Astrocyte of the spinal cord (primary cell): ENCODE data around the gene ZNF326.

Experiments
- DNase-seq: peaks from one replicate; pipeline ENCODE4 v3.0.0; 2011; ENCODE audit warnings: low read depth, low spot score
- H3K4me3 ChIP-seq: 2 replicates; pipeline ENCODE4 v1.5.1; 2011; ENCODE audit warnings: low read depth, mild to moderate bottlenecking, low read length, moderate library complexity
- in situ Hi-C: cut with HindIII; loops from 2 replicates; pipeline ENCODE4 v1.10.0; 2017; ENCODE audit warnings: low sequenced_read_pairs
- TF ChIP-seq, protein P1 (sequence below): IDR thresholded peaks from 2 replicates; pipeline ENCODE4 v1.5.1; 2012; ENCODE audit warnings: low read depth, mild to moderate bottlenecking, low read length, inconsistent platforms

Gene ZNF326

DNA sequence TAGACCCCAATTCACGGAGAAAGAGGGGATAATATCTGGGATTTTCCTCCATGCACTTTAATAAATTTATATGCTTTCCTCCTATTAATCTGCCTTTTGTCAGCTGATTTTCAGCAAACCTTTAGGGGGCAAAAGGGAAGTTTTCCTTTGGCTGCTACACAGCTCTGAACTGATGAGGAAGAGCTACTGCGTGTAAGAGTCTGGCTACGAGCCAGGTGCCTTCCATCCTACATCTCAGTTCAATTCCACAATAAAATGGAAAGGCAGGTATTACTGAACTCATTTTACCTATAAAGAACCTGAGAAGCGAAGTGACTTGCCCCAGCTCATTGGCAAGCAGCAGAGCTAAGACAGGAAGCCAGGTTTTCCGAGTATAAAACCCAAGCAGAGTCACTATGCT, 28.3 kb upstream of the ZNF326 start:
- in situ Hi-C loops = no loop called here
- DNase-seq = no peak
- H3K4me3 ChIP-seq = no peak overlapping the region
- TF ChIP-seq, protein P1, sequence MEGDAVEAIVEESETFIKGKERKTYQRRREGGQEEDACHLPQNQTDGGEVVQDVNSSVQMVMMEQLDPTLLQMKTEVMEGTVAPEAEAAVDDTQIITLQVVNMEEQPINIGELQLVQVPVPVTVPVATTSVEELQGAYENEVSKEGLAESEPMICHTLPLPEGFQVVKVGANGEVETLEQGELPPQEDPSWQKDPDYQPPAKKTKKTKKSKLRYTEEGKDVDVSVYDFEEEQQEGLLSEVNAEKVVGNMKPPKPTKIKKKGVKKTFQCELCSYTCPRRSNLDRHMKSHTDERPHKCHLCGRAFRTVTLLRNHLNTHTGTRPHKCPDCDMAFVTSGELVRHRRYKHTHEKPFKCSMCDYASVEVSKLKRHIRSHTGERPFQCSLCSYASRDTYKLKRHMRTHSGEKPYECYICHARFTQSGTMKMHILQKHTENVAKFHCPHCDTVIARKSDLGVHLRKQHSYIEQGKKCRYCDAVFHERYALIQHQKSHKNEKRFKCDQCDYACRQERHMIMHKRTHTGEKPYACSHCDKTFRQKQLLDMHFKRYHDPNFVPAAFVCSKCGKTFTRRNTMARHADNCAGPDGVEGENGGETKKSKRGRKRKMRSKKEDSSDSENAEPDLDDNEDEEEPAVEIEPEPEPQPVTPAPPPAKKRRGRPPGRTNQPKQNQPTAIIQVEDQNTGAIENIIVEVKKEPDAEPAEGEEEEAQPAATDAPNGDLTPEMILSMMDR = no peak

DNA sequence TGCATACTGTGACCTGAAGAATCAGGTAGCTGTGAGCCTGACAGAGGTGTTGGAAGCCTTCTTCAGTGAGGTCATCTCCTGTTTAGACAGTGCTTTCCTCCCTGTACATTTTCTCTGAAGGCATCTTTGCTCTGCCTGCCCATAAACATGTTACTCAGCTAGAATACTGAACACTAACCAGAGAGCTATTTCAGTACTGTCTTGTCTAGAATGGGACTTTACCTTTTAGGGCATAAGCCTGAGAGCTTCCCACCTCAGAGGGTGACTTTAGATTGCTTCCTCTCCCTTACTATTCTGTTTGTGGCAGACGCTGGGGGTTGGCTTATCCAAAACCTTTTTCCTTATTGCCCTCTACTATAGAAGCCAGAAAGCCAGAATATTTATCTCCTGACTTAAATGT, 23.3 kb upstream of the ZNF326 start:
- DNase-seq = no peak
- in situ Hi-C loops = no loop called here
- TF ChIP-seq, protein P1 = no peak
- H3K4me3 ChIP-seq = no peak overlapping the region

DNA sequence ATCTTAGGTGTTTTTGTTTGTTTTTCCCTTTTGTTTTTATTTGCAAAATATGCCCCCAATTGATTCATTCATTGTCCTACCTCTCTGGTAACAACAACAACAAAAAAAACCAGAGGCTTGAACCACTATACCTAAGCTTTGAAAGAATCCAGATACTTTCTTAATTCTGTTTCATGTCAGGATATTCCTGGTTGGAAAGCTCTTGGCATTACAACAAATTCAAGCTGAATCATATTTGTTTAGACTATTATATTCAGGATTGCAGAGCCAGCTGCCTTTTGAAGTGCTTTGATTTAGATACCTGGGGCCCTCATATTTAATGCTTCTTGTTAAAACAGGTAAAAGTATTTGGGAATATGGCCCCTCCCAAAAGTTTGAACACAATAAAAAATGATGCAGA, 22.9 kb upstream of the ZNF326 start:
- no peak for DNase-seq
- in situ Hi-C loops = no loop called here
- TF ChIP-seq, protein P1 = no peak
- no peak overlapping the region for H3K4me3 ChIP-seq

DNA sequence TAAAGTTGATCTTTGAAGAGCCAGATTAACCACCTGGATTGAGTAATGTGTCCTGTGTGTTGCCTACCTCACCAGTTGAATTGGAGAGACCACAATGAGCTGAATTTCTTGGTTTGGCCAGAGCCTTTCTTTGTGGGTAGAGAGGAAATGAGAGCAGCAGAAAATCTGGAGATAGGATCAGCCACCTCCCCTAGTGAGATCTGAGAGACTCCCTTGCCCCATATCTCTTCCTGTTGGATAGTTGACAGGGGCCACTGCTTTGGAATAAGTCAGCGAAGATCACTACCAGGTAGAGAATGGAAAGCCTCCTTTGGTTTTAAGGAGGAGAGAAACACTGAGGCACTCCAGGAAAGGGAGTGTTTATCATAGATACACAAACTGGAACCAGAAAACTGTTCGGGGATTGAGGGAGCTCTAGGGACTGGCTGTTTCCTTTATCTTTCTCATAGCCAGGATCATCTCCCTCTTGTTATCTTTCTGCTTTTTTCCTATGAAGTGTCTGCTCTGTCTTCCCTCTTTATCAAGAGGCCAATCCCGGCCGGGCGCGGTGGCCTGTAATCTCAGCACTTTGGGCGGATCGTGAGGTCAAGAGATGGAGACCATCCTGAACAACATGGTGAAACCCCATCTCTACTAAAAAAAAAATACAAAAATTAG, 21.3 kb upstream of the ZNF326 start:
- TF ChIP-seq, protein P1 = no peak
- DNase-seq = no peak
- no peak overlapping the region for H3K4me3 ChIP-seq
- in situ Hi-C loops = no loop called here

DNA sequence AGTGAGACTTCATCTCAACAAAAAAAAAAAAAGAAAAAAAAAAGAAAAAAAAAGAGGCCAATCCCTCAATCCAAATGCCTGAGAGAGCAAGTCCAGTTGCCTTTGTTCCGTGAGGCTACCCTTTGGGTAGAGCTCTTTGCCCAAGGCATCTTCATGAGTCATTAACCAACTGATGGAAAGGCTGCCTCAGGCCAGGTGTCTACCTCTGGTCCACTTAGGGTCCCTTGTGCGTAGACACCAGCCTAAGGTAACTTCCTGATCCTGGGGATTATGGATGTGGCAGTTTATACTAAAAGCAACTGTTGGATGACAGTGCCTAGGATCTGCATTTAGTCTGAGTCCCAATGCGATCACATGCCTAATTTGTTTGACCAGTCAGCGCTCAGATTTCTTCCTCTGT, 20.7 kb upstream of the ZNF326 start:
- TF ChIP-seq, protein P1 = no peak
- in situ Hi-C loops = no loop called here
- H3K4me3 ChIP-seq = no peak overlapping the region
- no peak for DNase-seq

DNA sequence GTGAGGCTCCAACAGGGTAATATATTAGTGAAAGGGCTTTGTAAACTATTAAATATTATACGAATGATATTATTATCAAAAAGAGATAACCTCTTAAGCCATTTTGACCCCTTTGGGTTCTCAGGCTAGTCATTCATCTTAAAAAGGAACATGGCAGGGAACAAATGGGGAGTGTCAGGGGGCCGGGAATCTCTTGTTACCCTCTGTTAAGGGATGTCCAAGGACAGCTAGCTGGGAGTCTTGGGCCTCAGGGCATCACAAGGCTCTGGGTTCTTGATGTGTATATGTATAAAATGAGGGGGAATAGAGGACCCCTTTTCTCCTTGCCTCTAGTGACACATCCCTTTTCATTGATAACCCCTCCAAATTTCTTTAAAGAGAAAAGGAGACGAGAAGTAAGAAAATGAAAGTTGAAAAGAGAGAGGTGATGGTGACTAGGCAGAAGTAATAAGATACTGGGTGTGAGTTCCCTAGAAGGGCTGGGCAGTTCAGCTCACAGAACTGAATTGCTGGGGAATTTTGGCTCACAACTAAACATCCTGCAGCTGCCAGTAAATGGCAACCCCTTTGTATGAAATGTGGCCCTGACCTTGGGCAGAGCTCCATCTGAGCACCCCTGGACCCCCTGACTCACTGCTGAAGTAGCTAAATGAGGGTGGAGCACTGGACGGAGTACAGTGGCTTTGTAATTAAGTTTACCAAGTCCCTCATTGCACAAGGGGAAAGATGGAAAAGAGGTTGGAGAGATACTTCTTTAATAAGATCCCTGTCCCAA, 20.0 kb upstream of the ZNF326 start:
- peak; percentile 86 for DNase-seq
- H3K4me3 ChIP-seq = no peak overlapping the region
- TF ChIP-seq, protein P1 = no peak
- in situ Hi-C loops = no loop called here
